HG03175 (cell line): ENCODE measurements around the gene SCAF1.

Experiments used
- ATAC-seq: cut with Tn5 transposase; IDR thresholded peaks from one replicate; pipeline ENCODE4 v1.9.1; 2021; ENCODE audit warnings: mild to moderate bottlenecking, moderate library complexity; ENCODE audit not compliant: unreplicated experiment

The SCAF1 gene

GRCh38 chr19:49645592-49645991, 3.6 kb downstream of the SCAF1 start:
- no peak for ATAC-seq

GRCh38 chr19:49645995-49646394, 4.0 kb downstream of the SCAF1 start:
- no peak for ATAC-seq

- no peak for ATAC-seq
Measured at GRCh38 chr19:49646586-49646985, 4.6 kb downstream of the SCAF1 start.

- no peak for ATAC-seq
Measured at GRCh38 chr19:49651029-49651819, 9.2 kb downstream of the SCAF1 start.

- ATAC-seq: no peak
Measured at GRCh38 chr19:49651820-49652550, 10.0 kb downstream of the SCAF1 start.

GRCh38 chr19:49652551-49653465, 10.8 kb downstream of the SCAF1 start:
- ATAC-seq: no peak

GRCh38 chr19:49653466-49653806, 11.4 kb downstream of the SCAF1 start:
- no peak for ATAC-seq

GRCh38 chr19:49654581-49654980, 12.6 kb downstream of the SCAF1 start:
- no peak for ATAC-seq

- ATAC-seq: no peak
Measured at GRCh38 chr19:49655570-49656455, 13.8 kb downstream of the SCAF1 start.

GRCh38 chr19:49656456-49657109, 14.6 kb downstream of the SCAF1 start:
- ATAC-seq: no peak

GRCh38 chr19:49657493-49658138, 15.6 kb downstream of the SCAF1 start:
- no peak for ATAC-seq

- no peak for ATAC-seq
Measured at GRCh38 chr19:49658139-49658517, 16.1 kb downstream of the SCAF1 start.

- no peak for ATAC-seq
Measured at GRCh38 chr19:49658566-49659442, 16.8 kb downstream of the SCAF1 start.

- no peak for ATAC-seq
Measured at GRCh38 chr19:49660338-49660961, 18.4 kb downstream of the SCAF1 start.

- ATAC-seq: no peak
Measured at GRCh38 chr19:49662011-49662410, 20.0 kb downstream of the SCAF1 start.

GRCh38 chr19:49663224-49663623, 21.2 kb downstream of the SCAF1 start:
- no peak for ATAC-seq

- ATAC-seq: no peak
Measured at GRCh38 chr19:49664171-49665035, 22.4 kb downstream of the SCAF1 start.
